ENCODE results near the gene IL11.

The IL11 gene

DNA sequence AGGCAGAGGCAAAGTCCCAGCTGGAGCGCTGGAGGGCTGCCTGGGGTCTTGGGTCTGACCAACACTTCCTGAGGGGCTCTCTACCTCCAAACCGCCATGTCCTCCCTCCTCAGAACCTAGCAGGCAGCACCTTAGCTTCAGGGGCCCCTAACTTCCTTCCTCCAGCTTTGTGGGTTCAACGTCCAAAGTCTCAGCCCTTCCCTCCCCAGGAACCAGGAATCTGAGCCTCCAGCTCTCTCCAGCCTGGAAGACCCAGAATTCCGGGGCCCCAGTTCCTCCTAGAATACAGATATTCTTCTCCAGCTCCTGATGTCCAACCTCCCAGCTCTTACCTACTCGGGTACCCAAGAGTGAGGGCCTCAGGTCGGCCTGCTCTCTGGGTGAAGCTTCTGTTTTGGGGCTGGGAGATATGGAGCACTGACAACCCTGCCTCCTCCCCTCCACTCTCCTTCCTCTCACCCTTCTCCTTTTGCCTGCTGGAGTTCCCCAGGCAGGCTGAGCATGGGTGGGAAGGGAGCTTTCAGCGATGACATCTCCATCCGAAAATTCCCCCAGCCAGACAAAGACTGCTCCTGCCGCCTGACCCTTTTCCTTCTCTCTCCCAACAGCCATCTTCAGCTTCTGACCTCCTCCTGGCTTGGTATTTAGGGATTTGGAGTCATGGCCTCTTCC, 48.7 kb downstream of the IL11 start:
- DNase-seq: no peak

DNA sequence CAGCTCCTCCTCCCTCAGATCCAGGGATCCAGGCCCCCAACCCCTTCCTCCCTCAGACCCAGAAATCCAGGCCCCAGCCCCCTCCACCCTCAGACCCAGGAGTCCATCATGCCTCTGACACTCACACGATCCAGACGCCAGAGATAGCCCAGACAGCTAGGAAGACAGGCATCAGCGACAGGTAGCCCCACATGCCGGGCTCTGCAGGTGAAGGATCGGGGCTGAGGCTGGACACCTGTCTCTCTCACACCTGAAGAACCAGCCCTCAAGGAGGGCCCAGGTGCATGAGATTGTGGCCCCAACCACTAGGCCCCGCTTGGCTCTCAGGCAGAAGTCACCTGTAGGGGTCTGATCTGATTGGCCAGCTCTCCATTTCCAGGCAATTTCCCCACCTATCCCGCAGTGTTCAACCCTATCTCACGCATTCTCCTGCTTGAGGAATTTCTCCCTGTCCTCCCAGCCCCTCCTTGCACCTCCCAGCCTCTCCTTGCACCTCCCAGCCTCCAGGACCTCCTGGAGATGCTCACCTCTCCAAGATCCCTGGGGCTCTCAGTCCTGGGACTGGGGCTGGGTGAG, 49.3 kb downstream of the IL11 start:
- DNase-seq: no peak

DNA sequence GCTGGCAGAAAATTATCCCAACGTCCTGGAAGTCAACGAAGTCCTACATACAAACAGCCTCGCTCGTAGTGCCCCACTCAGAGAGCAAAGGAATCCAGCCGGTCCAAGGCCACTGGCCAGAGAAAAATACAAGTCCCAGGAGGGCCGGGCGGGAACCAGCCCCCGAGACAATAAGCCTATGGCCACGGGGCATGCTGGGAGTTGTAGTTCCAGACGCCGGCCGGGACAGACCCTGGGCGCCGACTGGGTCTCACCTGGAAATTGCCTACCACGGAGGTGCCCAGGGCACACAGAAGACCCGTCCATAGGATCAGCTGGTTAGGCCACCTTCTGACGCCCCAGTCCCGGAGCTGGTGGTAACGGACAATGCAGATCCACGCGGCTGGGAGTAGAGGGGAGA, 50.5 kb downstream of the IL11 start:
- DNase-seq: no peak

DNA sequence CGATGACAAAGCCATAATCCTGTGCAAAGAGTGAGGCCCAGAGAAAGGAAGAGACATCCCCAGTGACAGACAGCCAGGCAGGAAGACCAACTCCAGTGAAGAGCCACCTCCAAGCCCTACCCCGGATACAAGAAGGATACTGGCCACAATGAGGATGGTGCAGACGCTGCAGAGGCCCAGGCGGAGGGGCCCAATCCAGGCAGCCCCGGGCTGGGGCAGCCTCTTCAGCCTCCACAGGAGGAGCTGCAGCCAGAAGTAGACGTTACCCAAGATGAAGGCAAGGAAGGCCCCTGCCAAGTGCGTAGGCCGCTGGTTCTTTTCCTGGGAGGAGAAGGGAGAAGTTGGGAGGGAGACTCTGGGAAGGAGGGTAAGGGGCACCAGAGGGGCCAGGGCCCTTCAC, 53.6 kb downstream of the IL11 start:
- no peak for DNase-seq

DNA sequence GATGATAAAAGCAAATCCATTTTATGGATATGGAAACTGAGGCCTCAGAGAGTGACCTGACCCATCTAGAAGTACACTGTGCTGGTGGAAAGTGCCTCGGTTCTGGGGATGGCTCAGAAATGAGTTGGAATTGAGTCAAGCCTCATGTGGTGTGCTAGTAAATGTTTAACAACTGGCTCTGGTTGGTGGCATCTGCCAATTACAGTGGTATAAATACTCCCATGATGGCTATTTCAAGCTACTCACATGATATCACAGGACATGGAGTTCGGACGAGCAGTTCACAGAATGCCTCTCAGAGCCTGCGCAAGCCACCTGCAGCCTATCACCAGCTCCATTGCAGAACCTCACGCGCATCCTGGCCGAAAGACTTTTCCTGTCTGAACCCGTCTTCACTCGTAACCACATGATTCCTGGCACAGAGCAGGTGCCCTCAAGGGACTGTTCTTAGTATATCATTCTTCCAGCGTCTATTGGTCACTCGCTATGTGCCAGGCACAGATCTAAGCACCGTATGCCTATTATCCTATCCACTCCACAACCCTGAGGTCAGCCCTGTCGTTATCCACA, 54.2 kb downstream of the IL11 start:
- DNase-seq: no peak

DNA sequence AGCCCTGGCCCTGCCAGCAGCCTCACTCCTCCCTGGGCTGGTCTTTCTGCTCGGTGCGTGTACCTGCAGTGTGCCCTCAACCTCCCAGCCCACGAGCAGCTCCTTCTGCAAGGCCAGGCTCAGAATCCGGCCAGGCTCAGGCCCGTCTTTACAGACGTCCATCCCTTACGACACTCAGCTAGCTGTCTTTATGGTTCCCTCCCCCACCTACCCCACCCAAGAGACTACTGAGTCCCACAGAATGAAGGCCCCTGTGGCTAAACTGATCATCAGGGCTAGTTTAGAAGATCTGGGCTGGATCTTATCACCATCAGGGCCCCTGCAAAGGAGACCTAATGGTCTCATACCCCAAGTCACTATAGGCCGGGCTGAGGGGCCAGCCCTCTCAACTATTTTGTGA, 55.9 kb downstream of the IL11 start:
- DNase-seq: no peak
